NOMO-1 (cell line): ENCODE measurements around the gene TTC28.
A peak's percentile ranks its signal among the peaks of the same experiment; 100 is the strongest.
"Not testable (repeated sequence)": the region's sequence is repeated elsewhere in the genome, so short reads cannot be mapped to it uniquely, and the experiment has no call there.

ENCODE experiments used
- DNase-seq, 2 experiments: peaks; one replicate each; lab custom pipeline; 2025; ENCODE audit not compliant: unreplicated experiment in 2 of 2; lab: John Stamatoyannopoulos, UW

Gene TTC28

DNA sequence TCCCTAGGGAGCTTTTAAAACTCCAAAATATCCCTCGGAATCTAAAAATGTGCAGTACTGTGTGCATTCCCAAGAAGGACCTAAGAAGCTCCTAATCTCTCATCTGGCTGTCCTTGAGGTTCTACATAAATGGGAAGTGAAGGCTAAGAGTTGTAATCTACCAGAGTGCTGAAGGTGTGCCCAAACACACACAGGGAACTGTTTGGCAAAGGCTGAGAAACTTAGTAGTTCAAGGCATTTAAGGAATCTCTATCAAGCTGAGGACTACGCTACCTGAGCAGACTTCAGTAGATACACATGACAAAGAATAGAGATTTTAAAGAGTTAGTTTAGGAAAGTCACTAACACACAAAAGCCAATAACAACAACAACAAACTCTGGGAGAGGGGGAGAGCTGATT lies 71.1 kb downstream of the TTC28 start:
- DNase-seq, result no peak

DNA sequence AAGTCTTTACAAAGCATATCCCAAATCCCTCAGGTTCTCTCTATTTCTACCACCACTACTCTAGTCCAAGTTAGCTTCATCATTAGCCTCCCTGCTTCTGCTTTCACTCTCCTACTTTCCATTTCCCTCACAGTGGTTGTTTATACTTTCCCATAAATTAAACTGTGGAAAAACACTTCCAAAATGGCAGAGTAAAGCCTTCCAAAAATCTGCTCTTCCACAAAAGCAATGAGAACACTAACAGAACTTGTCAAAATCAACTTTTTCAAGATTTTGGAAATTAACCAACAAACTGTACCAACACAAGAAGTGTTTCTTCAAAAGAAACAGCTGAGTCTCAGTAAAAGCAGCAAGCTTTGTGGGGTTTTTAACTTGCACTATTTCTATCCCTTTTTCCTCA lies 71.8 kb downstream of the TTC28 start:
- DNase-seq, result no peak

DNA sequence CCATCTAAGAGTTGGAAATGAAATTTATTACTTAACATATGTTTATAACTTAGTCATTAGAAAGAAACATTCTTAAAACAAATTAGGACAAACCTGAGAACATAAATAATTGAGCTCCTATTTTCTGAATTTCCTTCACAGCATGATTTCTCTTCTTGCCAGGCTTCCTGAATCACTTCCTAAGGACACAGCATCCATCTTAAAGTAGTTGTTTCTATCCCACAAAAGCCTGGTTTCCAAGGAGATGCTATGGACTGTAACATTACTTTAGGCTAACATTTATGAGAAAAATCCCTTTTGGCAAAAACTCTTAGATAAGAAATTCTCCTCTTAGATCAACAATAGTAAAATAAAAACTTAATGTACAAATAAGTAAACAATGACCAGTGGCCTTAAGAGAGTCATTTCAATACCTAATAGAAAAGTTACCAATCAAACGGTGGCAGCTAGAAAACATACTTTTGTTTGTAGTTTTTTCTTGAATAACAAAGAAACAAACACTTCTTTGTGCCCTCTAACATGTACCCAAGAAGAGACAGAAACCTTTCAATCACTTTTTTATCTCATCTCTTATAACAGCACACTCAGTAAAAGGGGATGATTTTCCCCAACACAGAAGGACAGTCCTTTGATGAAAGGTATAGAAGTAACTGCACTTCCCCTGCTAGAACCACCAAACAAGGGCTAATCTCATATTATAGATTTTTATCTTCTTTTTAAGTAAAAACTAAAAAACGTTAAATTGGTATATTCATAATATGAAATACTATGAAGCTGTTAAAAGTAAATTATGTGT lies 74.5 kb downstream of the TTC28 start:
- no peak for DNase-seq

DNA sequence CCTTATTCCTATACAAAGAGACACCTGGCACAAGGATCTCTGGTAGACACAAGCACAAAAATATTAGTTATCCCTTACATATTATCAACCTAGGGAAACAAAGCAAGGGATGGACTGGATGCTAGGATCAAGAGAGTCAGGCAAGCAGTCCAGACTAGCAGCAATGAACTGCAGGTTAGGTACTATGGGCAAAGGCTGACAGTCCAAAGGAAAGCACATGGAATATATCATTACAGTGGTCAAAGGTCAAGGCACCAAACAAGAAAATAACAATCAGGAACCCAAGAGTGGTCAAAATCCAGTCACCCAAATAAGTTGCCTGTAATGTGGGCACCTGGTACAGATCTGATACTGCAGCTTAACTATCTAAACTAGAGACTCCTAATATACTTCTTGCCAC lies 77.7 kb downstream of the TTC28 start:
- no peak for DNase-seq

DNA sequence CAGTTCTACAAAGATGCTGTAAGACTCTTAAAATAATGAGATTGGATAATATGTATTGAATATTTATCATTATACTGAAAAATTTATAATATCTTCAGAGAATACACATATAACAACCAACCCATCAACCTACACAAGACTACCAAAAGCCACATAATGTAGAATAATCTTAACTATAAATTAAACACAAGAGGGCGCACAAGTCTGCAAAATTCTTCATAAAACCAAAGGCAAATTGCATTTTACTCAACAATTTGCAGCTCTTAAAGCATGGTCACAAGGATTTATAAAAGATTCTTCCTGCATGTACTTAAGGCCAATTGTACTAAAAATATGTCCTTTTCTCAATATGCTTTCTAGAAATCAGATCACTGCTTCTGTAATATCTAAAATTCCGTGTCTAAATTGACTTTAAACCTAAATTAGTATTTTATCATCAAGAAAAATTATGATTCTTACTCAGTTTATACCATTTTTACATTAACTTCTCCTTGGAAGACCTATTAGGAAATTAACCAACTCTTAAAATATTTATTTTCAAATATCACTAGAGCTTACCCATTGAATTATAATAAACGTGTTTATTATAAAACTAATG lies 79.0 kb downstream of the TTC28 start:
- peak; percentile 62 to 81 for DNase-seq

DNA sequence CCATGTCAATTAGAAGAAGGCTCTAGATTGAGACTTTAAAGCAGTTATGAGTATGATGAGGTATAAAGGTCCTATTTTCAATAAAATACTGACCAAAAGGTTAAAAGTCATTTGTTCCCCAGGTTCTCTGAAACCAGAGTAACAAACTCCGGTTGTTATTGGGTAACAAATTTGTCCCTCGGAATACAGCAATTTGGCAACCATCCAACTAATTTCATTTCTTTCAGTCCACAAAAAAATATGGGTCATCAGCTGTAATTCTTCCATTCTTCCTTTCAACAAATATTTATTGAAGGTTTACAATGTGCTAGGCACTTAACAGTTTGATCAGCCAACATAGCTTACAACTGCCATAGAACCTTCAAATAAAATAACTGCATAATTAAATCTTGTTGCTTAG lies 79.9 kb downstream of the TTC28 start:
- no peak for DNase-seq

DNA sequence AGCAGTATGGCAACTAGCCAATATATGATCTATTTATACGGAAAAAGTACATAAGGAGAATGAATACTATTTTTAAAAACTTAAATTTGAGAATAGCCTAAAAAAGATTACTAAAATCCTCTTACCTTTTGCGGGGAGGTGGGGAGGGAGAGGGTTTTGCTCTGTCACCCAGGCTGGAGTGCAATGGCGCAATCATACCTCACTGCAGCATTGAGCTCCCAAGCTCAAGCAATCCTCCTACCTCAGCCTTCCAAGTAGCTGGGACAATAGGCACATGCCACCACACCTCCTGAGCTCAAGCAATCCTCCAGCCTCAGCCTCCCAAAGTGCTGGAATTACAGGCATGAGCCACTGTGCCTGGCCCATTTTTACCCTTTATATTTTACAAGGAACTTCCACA lies 82.0 kb downstream of the TTC28 start:
- DNase-seq, result no peak

DNA sequence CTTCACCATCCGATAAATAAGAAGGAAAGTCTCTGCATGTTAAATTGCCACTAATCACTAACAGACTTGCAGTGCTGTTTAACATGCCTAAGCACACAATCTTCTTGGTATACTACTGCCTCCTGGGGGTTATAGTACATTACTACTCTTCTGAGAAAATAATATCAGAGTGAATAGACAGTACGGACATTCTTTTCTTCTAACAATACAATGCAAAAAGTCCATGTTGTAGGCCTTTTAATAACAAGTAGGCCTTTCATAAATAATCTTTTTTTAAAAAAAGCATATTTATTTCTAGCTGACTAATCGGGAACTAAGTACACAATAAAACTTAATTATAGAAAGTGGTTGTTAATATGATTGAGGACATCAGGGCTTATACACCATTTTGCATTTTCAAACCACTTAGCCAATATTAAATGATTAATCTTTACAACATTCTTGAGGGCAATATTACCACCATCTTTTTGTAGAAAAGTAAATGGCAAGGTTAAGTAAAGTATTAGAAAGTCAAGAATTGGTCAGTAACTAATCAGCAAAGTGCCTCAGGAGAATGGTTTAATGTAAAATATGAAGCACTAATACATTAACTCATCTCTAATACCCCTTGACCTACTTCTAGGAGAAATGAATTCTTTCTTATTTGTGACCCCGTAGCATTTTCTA lies 84.7 kb downstream of the TTC28 start:
- peak; percentile 42 to 78 for DNase-seq

DNA sequence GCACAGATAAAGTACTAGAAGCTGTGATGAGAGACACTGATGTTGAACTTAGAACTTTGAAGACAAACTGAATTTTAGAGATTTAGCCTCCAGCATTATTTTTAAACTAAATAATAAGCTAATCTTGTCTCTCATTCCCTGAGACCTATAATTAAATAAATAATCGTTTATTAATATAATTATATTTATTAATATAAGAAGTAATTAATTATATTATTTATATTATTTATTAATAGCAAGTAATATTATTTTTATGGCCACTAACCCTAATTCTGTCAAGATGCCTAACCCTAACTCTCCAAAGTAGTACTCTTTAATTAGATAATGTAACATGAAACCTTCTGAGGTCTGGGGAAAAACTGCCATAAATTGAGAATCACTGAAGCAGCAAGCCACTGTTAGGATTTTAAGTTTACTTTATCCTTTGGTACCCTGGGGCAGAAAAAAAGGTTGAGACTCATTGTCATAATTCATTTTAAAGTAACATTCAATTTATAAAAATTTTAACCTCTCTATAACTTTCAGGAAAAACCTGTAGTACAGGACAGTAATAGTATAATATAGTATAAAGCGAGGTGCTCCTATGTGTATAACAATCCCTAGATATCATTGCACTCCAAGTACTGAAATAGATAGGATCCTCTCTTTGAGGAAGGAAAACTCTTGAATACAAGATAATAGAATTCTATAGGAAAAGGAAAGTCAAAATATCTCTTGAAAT lies 85.4 kb downstream of the TTC28 start:
- no peak for DNase-seq

DNA sequence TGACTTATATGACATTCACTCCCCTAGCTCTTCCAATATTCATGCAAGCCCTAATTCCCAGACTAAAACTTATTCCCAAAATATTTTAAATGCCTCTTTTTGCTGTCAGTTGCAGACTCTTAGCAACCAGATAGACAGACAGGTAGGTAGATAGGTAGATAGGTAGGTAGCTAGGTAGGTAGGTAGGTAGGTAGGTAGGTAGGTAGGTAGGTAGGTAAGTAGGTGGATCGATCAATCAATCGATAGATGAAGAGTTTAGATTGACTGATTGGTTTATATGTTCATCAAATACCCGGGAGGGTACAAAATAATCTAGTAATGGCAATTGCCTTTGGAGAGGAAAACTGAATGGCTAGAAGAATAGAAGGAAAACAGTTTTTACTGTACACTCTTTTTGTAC lies 86.3 kb downstream of the TTC28 start:
- DNase-seq, result no peak

DNA sequence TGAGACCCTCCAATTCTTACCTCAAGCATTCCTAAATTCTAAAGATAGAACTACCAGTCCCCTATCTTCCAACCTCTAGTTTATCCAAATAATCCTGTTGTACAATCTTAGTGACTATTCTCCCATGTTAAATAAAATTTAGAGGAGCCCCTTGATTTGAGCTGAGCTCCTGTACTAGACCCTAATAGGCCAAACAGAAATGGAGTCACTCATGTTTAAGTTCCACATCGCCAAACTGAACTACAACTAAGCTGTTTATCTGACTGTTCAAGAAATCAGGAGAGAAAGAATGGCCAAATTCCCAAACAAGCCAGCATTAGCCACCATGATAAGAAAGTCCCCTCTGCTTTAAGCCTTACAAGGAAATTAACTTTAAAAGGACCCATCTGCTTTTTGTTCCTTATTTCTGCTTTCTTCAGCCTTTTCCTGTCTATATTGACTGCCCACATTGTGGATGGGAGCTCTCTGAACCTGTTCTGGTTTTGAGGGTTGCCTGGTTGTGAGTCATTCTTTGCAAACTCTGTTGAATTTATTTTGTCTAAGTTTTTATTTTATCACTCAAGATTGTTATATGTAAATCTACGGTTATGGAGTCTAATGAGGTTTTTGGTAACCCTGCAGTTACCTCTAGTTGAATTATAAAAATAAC lies 90.4 kb downstream of the TTC28 start:
- DNase-seq, result peak; percentile 50 to 65

DNA sequence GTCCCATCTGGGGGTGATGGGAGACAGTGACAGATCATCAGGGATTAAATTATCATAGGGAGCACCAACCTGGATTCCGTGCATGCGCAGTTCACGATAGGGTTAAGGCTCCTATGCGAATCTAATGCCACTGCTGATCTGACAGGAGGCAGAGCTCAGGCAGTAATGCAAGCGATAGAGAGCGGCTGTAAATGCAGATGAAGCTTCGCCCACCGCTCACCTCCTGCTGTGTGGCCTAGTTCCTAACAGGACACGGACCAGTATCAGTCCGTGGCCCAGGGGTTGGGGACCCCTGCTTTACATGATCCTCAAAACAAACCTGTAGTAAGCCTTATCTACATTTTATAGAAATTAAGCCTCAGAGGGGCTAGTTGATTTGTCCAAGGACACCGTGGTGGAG lies 94.3 kb downstream of the TTC28 start:
- no peak for DNase-seq

DNA sequence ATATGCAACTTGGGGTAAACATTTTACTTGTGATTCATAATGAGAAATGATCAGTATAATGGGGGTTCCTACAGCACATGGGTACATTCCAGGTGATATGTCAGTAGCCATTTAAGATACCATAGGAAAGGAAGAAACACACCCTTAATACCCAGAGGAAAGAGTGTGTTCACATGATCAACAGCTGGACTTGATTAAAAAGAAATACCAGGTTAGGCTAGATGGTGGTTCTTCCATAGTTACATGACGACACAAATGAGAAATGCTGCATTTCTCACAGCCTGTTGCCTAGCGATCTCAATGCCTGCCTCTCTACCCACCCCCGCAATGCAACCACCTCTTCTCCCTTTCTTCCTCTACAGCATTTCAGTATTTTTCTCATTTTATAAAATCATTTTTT lies 96.8 kb downstream of the TTC28 start:
- no peak for DNase-seq

DNA sequence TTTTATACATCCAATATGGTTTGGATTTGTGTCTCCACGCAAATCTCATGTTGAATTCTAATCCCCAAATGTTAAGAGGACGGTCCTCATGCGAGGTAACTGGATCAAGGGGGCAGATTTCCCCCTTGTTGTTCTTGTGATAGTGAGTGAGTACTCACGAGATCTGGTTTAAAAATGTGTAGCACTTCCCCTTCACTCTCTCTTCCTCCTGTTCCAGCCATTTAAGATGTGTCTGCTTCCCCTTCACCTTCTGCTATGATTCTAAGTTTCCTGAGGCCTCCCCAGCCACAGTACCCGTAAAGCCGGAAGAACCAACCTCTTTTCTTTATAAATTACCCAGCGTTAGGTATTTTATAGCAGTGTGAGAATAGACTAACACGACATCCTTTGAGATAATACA lies 98.6 kb downstream of the TTC28 start:
- peak; percentile 35 to 45 for DNase-seq

DNA sequence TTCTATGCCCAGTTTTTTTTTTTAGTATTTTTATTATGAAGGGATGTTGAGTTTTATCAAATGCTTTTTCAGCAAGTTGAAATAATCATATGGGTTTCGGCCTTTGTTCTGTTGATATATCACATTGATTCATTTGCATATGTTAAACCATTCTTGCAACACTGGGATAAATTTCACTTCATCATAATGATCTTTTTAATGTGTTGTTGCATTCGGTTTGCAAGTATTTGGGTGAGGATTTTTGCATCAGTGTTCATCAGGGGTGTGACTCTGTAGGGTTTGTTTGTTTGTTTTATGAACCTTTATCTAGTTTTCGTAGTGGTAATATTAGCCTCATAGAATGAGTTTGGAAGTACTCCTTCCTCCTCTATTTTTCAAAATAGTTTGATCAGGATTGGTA lies 103.5 kb downstream of the TTC28 start:
- DNase-seq, result no peak

DNA sequence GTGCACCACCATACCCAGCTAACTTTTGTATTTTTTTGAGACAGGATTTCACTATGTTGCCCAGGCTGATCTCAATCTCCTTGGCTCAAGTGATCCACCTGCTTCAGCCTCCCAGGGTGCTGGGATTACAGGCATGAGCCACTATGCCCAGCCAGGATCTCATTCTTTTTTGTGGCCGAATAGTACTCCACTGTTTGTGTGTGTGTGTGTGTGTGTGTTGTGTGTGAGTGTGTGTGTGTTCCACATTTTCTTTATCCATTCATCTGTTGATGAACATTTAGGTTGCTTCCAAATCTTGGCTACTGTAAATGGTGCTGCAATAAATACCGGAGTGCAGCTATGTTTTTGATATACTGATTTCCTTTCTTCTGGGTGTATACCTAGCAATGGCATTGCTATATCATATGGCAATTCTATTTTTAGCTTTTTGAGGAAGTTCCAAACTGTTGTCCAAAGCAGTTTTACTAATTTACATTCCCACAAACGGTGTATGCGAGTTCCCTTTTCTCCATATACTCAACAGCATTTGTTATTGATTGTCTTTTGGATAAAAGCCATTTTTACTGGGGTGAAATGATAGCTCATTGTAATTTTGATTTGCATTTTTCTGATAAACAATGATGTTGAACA lies 105.4 kb downstream of the TTC28 start:
- peak; percentile 78 to 87 for DNase-seq

DNA sequence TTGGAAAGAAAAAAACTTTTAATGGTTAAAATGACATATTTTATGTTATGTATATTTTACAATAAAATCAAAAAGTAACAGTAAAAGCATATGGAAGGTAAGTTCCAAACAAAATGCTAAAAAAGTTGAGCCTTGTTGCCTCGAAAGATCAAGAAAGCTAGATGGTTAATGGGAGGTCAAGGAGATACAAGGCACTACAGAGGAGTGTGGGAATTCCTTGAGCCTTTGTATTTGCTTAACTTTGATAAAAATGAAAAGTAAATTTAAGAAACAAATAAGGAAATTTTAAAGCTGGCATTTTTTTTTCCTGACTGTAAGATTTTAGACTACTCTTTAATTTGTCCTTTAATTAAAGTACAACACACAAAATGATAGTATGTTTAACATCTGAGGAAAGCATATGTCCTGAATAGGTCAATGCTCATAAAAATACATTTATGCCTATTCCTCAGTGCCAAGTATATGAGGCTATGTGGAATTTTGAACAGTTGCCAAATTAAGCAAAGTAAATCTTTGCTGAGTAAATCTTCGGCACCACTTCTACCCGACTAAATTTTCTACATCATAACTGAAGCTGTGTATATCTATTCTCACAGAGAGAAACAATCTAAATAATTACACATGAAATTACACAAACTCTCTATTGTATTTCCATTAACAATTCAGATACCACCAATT lies 108.8 kb downstream of the TTC28 start:
- DNase-seq, result no peak

DNA sequence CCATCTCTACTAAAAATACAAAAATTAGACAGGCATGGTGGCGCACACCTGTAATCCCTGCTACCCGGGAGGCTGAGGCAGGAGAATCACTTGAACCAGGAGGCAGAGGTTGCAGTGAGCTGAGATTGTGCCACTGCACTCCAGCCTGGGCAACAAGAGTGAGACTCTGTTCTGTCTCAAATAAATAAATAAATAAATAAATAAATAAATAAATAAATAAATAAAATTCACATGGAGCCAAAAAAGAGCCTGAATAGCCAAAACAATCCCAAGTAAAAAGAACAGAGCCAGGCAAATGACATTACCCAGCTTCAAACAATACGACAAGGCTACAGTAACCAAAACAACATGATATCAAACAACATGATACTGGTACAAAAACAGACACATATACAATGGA lies 110.7 kb downstream of the TTC28 start:
- DNase-seq, result not testable (repeated sequence)

DNA sequence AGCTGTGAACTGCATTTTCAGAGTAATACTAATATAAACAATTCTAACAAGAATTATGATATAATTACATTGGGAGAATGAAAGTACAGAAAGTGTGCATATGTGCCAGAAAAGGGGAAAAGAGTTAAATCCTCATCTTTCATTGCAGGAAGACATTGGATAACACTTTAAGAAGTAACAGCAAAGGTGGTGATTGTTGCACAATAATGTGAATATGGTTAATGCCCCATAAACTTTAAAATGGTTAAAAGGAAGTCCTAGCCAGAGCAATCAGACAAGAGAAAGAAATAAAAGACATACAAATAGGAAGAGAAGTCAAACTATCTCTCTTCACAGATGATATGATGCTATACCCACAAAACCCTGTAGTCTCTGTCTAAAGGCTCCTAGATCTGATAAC lies 111.5 kb downstream of the TTC28 start:
- no peak for DNase-seq

DNA sequence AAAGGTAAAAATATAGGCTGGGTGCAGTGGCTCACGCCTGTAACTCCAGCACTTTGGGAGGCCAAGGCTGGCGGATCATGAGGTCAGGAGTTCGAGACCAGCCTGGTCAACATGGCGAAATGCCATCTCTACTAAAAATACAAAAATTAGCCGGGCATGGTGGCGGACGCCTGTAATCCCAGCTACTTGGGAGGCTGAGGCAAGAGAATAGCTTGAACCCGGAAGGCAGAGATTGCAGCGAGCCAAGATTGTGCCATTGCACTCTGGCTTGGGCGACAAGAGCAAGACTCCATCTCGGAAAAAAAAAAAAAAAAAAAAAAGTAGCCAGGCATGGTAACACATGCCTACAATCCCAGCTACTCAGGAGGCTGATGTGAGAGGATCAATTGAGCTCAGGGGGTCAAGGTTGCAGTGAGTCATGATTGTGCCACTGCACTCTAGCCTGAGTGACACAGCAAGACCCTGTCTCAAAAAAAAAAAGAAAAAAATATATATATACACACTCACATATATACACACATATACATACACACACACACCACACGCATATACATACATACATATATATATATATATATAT lies 112.6 kb downstream of the TTC28 start:
- DNase-seq, result not testable (repeated sequence)
